AG20443 (cell line): ENCODE data around the gene TBR1.
A peak's percentile ranks its signal among the peaks of the same experiment; 100 is the strongest.

Experiments
- DNase-seq: peaks from one replicate; pipeline ENCODE4 v3.0.0; 2012; ENCODE audit warnings: low spot score, mixed read lengths

Gene TBR1

GRCh38 chr2:161427664-161428587, 11.8 kb downstream of the TBR1 start:
- DNase-seq = no peak

- no peak for DNase-seq
Observed at GRCh38 chr2:161430386-161430785, 14.3 kb downstream of the TBR1 start.

DNA sequence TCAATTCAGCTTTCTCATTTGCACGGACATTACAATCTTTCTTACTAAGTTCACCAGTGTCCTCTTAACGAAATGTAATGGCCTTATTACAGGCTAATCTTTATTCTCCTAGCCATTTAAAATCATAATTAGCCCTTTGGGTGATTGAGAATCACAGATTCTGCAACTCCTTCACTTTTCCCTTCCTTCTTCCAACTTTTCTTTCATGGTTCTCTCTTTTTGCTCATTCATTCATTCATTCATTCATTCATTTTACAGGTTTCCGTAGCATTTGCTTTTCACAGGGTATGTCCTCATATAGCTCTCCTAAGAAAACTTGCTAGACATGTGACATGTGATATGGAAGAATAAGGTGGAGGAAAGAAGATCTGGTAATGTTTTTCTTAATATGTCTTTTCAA, 16.0 kb downstream of the TBR1 start:
- no peak for DNase-seq

DNA sequence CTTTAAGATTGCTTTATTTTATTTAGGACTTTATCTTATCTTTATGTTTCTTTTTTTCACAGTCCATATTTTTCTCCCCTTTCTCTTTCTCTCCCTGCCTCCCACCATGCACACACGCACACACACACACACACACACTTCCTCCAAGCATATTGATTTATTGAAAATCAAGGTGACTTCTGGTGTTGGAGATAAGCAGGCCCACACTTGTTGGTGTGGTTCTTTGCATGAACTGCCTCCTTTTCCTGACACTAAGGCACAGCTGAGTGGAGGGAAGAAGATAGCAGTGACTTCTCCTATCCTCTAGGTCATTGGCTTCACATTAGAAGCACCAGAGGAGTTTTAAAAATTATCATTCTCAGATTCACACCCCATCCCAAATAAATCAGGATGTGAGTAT, 18.0 kb downstream of the TBR1 start:
- DNase-seq = no peak

GRCh38 chr2:161436411-161436810, 20.3 kb downstream of the TBR1 start:
- DNase-seq = peak; percentile 59

- no peak for DNase-seq
Observed at GRCh38 chr2:161438598-161438997, 22.5 kb downstream of the TBR1 start.

- DNase-seq = no peak
Observed at GRCh38 chr2:161445097-161445496, 29.0 kb downstream of the TBR1 start.

DNA sequence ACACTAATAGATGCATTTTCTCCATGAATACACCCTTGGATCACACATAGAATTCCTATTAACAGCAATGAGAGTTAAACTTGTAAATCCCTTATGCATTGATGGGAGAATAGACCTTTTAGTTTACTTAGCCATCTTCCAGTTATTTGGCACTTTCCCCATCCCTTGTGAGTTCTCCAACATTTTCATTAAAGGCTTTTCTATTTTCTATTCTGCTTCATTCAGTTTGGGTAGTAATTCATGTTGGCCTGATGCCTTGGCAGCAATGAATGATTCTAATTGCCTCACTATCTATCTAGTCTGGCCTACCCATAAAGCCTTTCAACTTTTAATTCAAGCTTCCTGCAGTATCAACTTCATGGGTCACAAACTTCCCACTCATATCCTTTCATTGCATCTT, 32.3 kb downstream of the TBR1 start:
- DNase-seq = no peak

GRCh38 chr2:161471631-161472030, 55.5 kb downstream of the TBR1 start:
- DNase-seq = no peak

DNA sequence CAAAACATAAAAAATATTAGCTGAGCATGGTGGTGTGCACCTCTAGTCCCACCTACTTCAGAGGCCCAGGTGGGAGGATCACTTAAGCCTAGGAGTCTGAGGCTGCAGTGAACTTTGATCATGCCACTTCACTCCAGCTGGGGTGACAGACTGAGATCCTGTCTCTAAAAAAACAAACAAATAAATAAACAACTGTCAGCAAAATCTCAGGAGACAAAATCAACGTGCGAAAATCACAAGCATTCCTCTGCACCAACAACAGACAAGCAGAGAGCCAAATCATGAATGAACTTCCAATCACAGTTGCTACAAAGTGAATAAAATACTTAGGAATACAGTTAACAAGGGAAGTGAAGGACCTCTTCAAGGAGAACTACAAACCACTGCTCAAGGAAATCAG, 58.8 kb downstream of the TBR1 start:
- DNase-seq = no peak
